Activated CD4-positive, alpha-beta T cell treated with anti-CD3 and anti-CD28 coated beads for 36 hours (primary cell): ENCODE measurements around the gene PLBD2. TPM values are rescaled to one million over a fixed set of nuclear protein-coding genes. Genes with fewer than 3 reads are reported as not detected.

Experiments
- ATAC-seq: fragments of 200-7000 bp; cut with Tn5 transposase; one replicate; pipeline ENCODE4 v1.10.0; 2021; ENCODE audit warnings: mild to moderate bottlenecking, moderate library complexity
- CTCF ChIA-PET: fragments of 350-600 bp; sonication (Branson Sonifier 250); formaldehyde crosslinking; loops from one replicate; lab custom pipeline; 2021; ENCODE audit warnings: antibody characterized with exemption; lab: Charles Lee
- POLR2A ChIA-PET: fragments of 350-600 bp; sonication (Branson Sonifier 250); formaldehyde crosslinking; loops from one replicate; lab custom pipeline; 2021; ENCODE audit warnings: antibody characterized with exemption, inconsistent platforms; lab: Charles Lee
- DNase-seq: peaks from one replicate; pipeline ENCODE4 v3.0.0-alpha.2; 2020
- H3K27ac Mint-ChIP-seq: one replicate; pipeline ENCODE4 v1.8.0; 2021; ENCODE audit warnings: mixed read lengths
- H3K27me3 Mint-ChIP-seq: one replicate; pipeline ENCODE4 v1.8.0; 2021; ENCODE audit warnings: mixed read lengths
- H3K36me3 Mint-ChIP-seq: one replicate; pipeline ENCODE4 v1.8.0; 2021; ENCODE audit warnings: low read depth, mixed read lengths
- H3K4me1 Mint-ChIP-seq: one replicate; pipeline ENCODE4 v1.8.0; 2021; ENCODE audit warnings: mixed read lengths
- H3K4me3 Mint-ChIP-seq: one replicate; pipeline ENCODE4 v1.8.0; 2021; ENCODE audit warnings: mild to moderate bottlenecking, moderate library complexity, mixed read lengths
- H3K9me3 Mint-ChIP-seq: one replicate; pipeline ENCODE4 v1.8.0; 2021; ENCODE audit warnings: low read depth, mixed read lengths
- intact Hi-C, 2 experiments: fragments of 100-400 bp; cut with DNase I in 1 of 2; cut with micrococcal nuclease in 1 of 2; formaldehyde crosslinking; loops; one replicate each; pipeline versions ENCODE4 v1.14.2 to v1.15.1; 2022 to 2024; cut with DNase I, micrococcal nuclease
- total RNA-seq, 2 experiments: library from RNA; stranded (reverse); gene quantifications; one replicate each; pipeline ENCODE4 v1.2.3, GENCODE V29; 2021

PLBD2 gene
- total RNA-seq, 2 experiments from 2014 or later = 13.7 to 17.3 TPM

DNA sequence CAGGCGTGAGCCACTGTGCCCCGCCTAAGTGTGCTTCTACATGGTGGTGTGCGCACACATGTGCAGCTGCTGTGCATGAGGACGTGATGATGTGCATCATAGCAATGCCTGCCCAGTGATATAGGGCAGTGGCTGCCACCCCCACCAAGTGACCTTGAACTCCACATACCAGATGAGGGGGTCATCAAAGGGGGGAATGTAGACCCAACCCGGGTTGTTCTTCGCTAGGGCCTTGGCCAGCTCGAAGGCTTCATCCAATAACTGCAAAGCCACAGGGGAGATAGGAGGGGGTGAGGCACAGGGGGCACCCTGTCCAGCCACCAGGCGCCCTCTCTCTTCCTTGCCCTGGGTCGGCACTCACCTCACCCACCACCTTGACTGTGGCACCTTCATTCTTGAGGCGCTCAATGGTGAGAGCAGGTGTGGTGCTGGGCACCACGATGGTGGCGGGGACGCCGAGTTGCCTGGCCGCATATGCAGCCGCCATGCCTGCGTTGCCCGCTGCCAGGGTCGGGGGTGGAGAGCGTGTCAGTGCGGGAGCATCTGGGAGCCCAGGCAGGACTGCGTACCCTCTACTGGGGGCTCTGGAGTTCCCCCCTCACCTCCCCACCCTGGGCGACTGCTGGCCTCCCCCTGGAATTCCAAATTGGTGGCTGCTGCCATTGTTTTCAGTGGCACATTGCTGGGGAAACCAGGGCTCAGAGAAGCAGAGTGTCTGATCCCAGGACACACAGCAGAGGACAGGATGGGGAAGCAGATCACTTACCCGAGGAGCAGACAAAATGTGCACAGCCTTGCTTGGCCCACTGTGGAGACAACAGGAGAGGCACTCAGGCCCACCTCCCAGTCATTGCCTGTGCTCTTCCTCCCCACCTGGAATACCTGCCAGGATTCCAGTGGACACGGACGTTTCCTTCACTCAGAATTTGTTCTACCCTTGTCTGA lies 40.2 kb downstream of the PLBD2 start:
- no peak overlapping the region for H3K27ac Mint-ChIP-seq
- H3K27me3 Mint-ChIP-seq = peaks cover 7% of the 10 kb centered on the region
- no peak overlapping the region for H3K4me3 Mint-ChIP-seq
- no peak for DNase-seq
- H3K9me3 Mint-ChIP-seq = no peaks in the 10 kb centered on the region
- no peaks in the 10 kb centered on the region for H3K4me1 Mint-ChIP-seq
- no peaks in the 10 kb centered on the region for H3K36me3 Mint-ChIP-seq
- intact Hi-C loops = no loop called here
- CTCF ChIA-PET = no interaction called here
- no peak for ATAC-seq
- POLR2A ChIA-PET = no interaction called here

DNA sequence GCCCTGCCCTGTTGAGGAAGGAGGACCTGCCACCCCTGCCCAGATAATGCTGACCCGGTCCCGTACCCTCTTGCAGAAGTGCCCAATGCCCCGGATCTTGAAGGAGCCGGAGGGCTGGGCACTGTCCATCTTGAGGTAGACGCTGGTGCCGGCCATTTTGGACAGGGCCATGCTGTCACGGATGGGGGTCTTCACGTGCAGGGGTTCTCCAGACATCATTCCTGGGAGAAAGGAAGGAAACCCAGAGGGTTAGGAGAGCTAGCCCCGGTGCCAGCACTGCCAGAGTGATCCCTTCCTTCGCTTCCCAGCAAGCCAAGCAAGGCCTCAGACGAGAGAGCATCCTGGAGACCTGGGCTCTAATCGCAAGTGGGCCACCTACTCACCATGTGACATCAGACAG lies 41.1 kb downstream of the PLBD2 start:
- no peaks in the 10 kb centered on the region for H3K4me1 Mint-ChIP-seq
- H3K27me3 Mint-ChIP-seq = peaks cover 9% of the 10 kb centered on the region
- ChIA-PET POLR2A (no interaction called here), CTCF (no interaction called here)
- H3K27ac Mint-ChIP-seq = no peak overlapping the region
- ATAC-seq (no peak), DNase-seq (no peak)
- intact Hi-C loops = no loop called here
- H3K36me3 Mint-ChIP-seq = no peaks in the 10 kb centered on the region
- H3K4me3 Mint-ChIP-seq = no peak overlapping the region
- H3K9me3 Mint-ChIP-seq = no peaks in the 10 kb centered on the region

DNA sequence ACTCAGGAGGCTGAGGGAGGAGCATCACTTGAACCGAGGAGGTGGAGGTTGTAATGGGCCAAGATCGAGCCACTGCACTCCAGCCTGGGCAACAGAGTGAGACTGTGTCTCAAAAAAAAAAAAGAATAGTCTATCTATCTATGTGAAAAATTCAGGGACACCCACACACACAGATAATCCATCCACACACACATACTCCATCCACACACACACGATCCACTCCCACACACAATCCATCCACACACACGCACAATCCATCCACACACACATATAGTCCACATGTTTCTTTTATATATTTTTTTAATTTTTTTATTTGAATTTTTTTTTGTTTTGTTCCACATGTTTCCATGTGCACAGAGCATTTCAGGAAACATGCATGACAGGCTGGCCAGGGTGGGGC lies 42.0 kb downstream of the PLBD2 start:
- Mint-ChIP-seq H3K27me3 (peaks cover 10% of the 10 kb centered on the region), H3K9me3 (no peaks in the 10 kb centered on the region), H3K4me1 (no peaks in the 10 kb centered on the region), H3K27ac (no peak overlapping the region), H3K4me3 (no peak overlapping the region), H3K36me3 (no peaks in the 10 kb centered on the region)
- no peak for DNase-seq
- ChIA-PET CTCF (no interaction called here), POLR2A (no interaction called here)
- intact Hi-C loops = no loop called here
- ATAC-seq = no peak

DNA sequence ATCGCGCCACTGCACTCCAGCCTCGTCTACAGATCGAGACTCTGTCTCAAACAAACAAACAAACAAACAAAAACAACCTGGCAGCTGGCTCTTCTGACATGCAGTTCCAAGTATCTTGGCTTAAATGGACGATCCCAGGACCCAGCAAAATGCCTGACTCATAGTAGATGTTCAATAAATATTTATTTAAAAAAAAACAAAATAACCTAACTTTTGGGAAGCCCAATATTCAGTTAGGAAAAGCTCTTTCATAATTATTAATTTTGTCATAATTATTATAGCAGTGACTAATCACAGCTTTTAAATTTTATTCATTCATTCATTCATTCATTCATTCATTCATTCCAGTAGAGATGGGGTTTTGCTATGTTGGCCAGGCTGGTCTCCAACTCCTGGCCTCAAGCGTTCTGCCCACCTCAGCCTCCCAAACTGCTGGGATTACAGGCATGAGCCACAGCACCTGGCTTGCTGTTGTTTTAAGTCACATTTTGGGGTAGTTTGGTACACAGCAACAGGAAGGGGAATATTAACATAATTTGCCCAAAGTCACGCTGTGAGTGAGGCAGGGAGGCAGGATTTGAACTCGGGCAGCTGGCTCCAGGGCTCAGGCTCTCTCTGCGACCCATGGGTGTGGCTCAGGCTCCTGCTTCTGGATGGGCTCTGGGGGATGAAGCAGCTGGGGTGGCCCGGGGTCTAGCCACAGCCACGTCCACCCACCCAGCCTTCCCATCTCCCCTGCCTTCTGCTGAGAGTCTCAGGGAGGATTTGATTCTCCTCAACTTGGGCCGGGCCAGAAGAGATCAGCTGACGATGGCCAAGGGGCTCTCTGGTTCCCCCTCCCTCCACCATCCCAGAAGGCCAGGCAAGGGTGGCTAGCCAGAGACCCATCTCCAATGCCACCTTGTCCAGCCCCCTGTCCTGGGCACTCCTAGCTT lies 42.9 kb downstream of the PLBD2 start:
- ChIA-PET POLR2A (no interaction called here), CTCF (interaction anchor here (0.8 kb wide), 1 partner anchor 267 kb away, joined by 3 read pairs; no protein-coding TSS in a partner anchor)
- Mint-ChIP-seq H3K9me3 (no peaks in the 10 kb centered on the region), H3K4me3 (no peak overlapping the region), H3K27me3 (peaks cover 10% of the 10 kb centered on the region), H3K27ac (no peak overlapping the region), H3K4me1 (no peaks in the 10 kb centered on the region), H3K36me3 (no peaks in the 10 kb centered on the region)
- intact Hi-C loops = no loop called here
- DNase-seq (no peak), ATAC-seq (no peak)

DNA sequence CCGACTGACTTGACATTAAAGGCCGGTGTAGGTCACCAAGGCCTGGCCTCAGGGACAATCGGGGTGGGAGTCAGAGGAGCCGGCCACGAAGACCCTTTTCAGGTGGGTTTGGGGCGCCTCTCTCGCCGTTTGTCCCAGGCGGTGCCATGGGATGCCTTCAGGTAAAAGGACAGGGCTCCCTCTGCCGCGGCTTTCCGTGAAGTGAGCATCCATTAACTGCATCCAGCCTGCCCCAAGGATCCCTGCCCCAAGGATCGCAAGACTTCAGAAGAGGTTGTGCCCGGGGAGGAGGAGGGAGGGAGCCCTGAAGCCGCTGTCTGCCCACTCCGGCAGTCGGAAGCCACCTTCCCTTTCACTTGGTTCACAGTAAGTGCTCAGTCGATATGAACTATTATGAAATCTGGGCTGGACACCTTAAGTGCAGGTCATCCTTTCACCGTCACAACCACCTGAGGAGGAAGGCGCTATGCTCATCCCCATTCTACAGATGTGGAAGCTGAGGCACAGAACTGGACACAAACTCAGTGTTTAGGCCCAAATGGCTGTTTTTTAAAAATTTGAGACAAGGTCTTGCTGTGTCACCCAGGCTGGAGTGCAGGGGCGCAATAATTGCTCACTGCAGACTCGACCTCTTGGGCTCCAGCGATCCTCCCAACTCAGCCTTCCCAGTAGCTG lies 44.3 kb downstream of the PLBD2 start:
- CTCF ChIA-PET = no interaction called here
- Mint-ChIP-seq H3K4me3 (no peak overlapping the region), H3K27me3 (peaks cover 8% of the 10 kb centered on the region)

DNA sequence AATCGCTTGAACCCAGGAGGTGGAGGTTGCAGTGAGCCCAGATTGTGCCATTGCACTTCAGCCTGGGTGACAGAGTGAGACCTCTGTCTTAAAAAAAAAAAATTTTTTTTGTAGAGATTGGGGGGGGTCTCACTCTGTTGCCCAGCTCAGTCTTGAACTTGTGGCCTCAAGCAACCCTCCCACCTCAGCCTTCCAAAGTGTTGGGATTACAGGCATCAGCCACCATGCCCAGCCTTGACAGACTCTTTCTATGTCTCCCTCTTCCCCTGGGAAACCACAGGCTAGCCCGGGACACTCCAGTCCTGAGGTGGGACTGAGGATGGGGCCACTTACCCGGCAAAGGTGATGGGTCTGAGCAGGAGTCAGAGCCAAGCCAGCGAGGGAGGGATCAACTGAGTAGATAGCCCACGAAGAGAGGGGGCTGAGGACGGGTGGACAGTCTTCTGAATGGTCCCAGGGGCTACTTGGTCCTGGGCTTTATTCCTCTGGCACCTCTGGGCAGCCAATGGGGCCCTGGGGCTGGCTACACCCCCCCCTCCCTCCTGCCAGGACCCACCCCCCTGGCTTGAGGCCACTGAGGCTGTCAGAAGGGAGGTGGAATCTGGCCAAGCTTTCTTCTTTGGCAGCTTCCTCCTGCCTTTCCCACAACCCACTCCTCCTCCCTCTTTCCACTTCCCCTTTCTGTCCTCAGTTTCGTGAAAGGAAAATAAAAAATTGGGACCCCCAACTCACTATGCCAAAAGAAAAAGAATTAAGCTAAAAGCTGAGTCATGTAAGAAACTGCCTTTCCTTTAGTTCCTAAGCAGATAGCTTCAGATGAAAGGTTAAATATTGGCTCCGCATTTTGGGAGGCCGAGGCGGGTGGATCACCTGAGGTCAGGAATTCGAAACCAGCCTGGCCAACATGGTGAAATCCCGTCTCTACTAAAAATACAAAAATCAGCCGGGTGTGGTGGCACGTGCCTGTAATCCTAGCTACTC lies 45.3 kb downstream of the PLBD2 start, which contains the start of gene SDS:
Gene SDS, minus strand, starts transcription at position 453 of the 981 bp plus-strand sequence. CDS start 4,179 bp downstream, outside the sequence.
- peaks cover 7% of the 10 kb centered on the region for H3K27me3 Mint-ChIP-seq
- no peaks in the 10 kb centered on the region for H3K36me3 Mint-ChIP-seq
- intact Hi-C loops = no loop called here
- DNase-seq = no peak
- ATAC-seq = no peak
- no peaks in the 10 kb centered on the region for H3K9me3 Mint-ChIP-seq
- H3K4me3 Mint-ChIP-seq = no peak within 1 kb of the TSS
- no peaks in the 10 kb centered on the region for H3K4me1 Mint-ChIP-seq
- ChIA-PET POLR2A (no interaction called here), CTCF (no interaction called here)
- no peak within 1 kb of the TSS for H3K27ac Mint-ChIP-seq

More for the DNA sequence above, 44.3 kb downstream of the PLBD2 start:
- Mint-ChIP-seq H3K36me3 (no peaks in the 10 kb centered on the region), H3K27ac (no peak overlapping the region), H3K4me1 (no peaks in the 10 kb centered on the region), H3K9me3 (no peaks in the 10 kb centered on the region)
- POLR2A ChIA-PET = no interaction called here
- no peak for DNase-seq
- intact Hi-C loops = no loop called here
- no peak for ATAC-seq

DNA sequence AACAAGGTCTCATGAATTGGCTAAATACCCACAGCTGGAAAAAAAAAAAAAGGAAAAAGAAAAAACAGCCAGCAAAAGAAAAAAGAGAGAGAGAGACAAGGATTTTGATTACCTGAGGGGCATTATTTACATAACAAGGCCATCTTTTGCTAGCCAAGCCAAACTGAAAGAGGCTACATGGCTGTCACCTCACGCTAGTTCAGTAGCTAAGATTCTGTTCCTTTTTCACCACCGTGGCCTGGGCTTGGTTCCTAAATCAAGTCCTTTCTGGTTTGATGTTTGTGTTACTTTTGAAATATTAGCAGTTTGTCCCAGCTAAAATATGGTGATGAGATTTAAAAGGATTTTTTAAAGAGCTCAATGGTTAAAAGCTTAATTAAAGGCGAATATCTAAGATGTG lies 47.3 kb downstream of the PLBD2 start:
- ChIA-PET POLR2A (interaction anchor here (0.6 to 0.7 kb wide), 2 partner anchors 71 to 866 kb away, joined by 3 to 4 read pairs; partner anchors contain the start of gene SLC8B1), CTCF (interaction anchor here (1.9 kb wide), 1 partner anchor 19 kb away, joined by 6 read pairs; no protein-coding TSS in a partner anchor)
- DNase-seq (no peak), ATAC-seq (no peak)
- H3K27ac Mint-ChIP-seq = no peak overlapping the region
- no peaks in the 10 kb centered on the region for H3K9me3 Mint-ChIP-seq
- H3K4me1 Mint-ChIP-seq = no peaks in the 10 kb centered on the region
- peaks cover 9% of the 10 kb centered on the region for H3K27me3 Mint-ChIP-seq
- no peak overlapping the region for H3K4me3 Mint-ChIP-seq
- intact Hi-C loops = no loop called here
- no peaks in the 10 kb centered on the region for H3K36me3 Mint-ChIP-seq

DNA sequence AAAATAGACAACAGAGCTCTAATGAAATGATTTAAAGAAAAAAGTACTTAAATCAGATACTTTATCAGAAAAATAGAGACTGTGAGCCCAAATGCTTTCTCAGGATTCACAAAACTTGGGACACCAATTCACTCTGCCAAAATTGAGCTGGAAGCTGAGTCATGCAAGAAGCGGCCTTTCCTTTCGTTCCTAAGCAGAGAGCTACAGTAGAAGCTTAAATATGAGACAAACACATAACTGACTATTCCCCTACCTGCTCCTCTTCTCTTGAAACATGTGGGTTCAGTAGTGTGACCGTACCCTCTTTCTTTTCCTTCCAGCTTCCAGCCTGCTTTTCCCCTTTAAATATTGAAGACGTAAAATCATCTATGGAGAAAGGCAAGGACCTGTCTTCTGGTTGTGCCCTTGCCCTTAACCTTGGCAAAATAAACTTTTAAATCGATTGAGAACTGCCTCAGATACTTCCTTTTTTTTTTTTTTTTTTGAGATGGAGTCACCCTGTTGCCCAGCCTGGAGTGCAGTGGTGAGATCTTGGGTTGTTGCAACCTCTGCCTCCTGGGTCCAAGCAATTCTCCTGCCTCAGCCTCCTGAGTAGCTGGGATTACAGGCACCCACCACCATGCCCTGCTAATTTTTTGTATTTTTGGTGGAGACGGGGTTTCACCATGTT lies 49.7 kb downstream of the PLBD2 start:
- peaks cover 7% of the 10 kb centered on the region for H3K27me3 Mint-ChIP-seq
- POLR2A ChIA-PET = interaction anchor here (0.6 kb wide), 1 partner anchor 173 kb away, joined by 6 read pairs; no protein-coding TSS in a partner anchor
- H3K9me3 Mint-ChIP-seq = no peaks in the 10 kb centered on the region
- DNase-seq (no peak), ATAC-seq (no peak)
- CTCF ChIA-PET = no interaction called here
- H3K4me3 Mint-ChIP-seq = no peak overlapping the region
- no peaks in the 10 kb centered on the region for H3K4me1 Mint-ChIP-seq
- no peaks in the 10 kb centered on the region for H3K36me3 Mint-ChIP-seq
- intact Hi-C loops = no loop called here
- H3K27ac Mint-ChIP-seq = no peak overlapping the region

DNA sequence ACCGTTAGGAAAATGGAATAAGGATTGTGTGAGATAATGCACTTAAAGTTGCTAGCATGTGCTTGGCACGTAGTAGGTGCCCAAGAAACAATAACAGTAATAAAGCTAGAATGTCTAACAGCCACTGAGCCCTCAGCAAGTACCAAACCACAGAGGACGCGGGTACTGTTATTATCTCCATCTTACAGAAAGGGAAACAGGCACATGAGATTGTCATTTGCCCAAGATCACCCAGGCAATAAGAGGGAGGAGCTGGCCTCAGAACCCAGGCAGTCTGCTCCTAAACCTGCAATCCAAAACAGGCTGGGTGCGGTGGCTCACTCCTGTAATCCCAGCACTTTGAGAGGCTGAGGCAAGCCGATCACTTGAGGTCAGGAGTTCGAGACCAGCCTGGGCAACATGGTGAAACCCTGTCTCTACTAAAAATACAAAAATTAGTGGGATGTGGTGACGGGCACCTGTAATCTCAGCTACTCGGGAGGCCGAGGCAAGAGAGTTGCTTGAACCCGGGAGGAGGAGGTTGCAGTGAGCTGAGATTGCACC lies 50.4 kb downstream of the PLBD2 start:
- peaks cover 7% of the 10 kb centered on the region for H3K27me3 Mint-ChIP-seq
- ChIA-PET POLR2A (no interaction called here), CTCF (no interaction called here)
- ATAC-seq (no peak), DNase-seq (no peak)
- no peaks in the 10 kb centered on the region for H3K36me3 Mint-ChIP-seq
- H3K4me3 Mint-ChIP-seq = no peak overlapping the region
- intact Hi-C loops = no loop called here
- no peaks in the 10 kb centered on the region for H3K9me3 Mint-ChIP-seq
- H3K4me1 Mint-ChIP-seq = no peaks in the 10 kb centered on the region
- H3K27ac Mint-ChIP-seq = no peak overlapping the region
